HL-60/S4 treated with retinoic acid at 250 ng/mL for 4 days and 3 days (cell line): ENCODE data around the gene TAF10.

Experiments
- in situ Hi-C: fragments of 300-500 bp; cut with MboI; formaldehyde crosslinking; loops from 2 replicates; pipeline ENCODE4 v1.7.0; 2022; ENCODE audit warnings: low sequenced_read_pairs

Gene TAF10

DNA sequence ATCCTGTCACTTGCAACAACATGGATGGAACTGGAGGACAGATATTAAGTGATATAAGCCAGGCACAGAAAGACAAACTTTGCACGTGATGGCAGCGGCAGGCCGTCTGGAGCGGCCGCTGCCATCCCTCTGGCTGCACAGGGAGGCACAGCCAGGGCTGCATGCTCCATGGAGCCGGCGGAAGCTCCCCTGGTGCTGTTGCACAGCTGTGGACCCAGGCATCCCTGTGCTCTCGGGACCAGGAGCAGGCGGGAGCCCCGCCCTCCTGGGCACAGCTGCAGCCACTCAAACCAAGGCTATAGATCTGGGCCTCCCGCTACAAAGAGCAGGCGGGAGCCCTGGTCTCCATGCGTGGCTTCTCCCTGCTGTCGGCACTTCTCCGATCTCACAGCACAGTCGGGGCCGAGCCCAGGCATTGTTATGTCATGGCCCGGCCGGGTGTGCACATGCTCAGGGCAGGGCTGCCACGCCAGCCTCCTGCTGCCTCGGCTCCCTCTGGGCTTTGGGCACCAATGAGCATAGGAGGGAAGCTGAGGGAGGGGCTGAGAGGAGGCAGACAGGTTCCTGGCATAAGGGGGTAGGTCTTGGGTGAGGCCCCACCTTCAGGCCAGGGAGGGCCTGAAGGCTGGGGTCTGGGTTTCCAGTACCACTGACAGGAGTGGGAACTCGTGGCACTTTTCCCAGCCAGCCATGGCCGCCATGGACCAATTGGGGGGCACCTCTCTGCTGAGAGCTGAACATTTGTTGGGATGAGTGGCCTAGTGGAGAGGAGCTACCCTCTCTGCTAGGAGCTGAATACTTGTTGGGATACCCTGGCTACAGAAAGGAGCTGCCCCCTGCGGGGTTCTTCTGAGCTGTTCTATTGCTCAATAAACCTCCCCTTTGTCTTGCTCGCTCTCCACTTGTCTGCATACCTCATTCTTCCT, 25.3 kb downstream of the TAF10 start:
- in situ Hi-C loops = no loop called here

DNA sequence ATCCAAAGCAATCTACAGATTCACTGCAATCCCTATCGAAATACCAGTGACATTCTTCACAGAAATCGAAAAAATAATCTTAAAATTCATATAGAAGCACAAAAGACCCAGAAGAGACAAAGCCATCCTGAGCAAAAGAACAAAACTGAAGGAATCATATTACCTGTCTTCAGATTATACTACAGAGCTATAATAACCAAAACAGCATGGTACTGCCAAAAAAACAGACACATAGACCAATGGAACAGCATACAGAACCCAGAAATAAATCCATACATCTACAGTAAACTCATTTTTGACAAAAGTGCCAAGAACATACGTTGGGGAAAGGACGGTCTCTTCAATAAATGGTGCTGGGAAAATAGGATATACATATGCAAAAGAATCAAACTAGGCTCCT, 27.5 kb downstream of the TAF10 start:
- in situ Hi-C loops = no loop called here

DNA sequence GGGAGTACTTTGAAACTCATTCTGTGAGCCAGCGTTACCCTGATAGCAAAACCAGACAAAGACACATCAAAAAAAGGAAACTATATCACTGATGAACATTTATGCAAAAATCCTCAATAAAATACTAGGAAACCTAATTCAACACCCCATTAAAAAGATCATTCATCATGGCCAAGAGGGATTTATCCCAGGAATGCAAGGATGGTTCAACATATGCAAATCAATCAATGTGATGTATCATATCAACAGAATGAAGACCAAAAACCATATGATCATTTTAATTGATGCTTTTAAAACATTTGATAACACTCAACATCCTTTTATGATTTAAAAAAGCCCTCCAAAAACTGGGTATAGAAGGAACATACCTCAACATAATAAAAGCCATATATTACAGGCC, 28.4 kb downstream of the TAF10 start:
- in situ Hi-C loops = no loop called here

DNA sequence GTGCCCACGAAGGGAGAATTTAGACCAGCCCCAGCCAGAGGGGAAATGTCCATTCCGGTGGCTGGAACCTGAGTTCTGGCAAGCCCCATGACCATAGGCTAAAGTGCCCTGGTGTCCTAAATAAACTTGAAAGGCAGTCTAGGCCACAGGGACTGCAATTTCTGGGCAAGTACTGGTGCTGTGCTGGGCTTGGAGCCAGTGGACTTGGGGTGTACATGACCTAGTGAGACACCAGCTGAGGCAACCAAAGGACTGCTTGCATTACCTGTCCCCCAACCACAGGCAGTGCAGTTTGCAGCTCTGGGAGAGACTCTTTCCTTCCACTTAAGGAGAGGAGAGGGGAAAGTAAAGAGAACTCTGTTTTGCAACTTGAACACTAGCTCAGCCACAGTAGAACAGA, 32.3 kb downstream of the TAF10 start:
- in situ Hi-C loops = no loop called here

DNA sequence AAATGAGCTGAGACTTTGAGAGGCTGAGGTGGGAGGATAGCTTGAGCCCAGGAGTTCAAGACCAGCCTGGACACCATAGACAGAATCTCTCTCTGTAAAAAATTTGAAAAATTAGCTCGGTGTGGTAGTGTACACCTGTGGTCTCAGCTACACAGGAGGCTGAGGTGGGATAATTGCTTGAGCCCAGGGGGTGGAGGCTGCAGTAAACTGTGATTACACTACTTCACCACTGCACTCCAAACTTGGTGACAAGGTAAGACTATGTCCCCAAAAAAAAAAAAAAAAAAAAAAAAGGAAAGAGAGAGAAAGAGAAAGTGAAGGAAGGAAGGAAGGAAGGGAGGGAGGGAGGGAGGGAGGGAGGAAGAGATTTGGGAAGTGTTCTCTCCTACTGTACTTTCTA, 33.9 kb downstream of the TAF10 start:
- in situ Hi-C loops = no loop called here

DNA sequence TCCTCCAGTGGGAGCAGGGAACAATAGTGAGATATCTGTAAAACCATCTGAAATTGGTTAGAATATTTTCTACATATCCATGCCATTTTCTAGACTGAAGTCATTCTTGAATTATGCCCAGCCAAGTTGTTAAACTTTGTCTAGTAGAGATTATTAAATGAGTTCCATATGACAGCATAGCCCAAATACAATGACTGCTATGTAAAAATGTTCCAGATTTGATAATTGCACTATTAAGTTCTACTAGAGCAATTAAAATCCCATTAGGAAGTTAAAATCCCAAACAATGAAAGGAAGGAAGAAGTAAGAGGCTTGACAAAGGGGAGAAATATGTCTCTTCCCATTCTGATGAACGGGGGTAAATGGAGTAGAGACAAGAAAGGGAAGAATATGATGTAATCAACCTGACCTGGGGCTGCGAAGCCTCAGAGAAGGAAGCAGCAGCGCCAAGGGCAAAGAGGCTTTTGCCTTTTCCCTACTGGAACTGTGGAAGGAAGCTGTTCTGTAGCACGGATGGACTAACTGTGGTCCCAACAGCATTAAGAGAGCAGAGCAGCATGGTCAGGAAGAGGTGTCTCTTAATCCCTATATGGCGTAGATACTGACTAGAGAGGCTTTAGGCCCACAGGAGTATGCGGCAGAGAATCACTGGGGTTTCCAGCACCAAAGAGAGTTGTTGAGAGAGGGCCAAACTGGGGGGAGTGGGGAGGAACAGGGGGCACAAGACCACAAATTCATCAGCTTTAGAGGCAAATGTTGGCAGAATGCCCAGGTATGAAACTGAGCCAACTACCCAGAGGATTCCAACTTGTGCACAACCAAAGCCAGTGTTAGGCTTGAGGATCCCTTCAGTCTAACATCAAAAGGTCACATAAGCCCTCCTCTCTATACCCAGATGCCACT, 35.3 kb downstream of the TAF10 start:
- in situ Hi-C loops = no loop called here

DNA sequence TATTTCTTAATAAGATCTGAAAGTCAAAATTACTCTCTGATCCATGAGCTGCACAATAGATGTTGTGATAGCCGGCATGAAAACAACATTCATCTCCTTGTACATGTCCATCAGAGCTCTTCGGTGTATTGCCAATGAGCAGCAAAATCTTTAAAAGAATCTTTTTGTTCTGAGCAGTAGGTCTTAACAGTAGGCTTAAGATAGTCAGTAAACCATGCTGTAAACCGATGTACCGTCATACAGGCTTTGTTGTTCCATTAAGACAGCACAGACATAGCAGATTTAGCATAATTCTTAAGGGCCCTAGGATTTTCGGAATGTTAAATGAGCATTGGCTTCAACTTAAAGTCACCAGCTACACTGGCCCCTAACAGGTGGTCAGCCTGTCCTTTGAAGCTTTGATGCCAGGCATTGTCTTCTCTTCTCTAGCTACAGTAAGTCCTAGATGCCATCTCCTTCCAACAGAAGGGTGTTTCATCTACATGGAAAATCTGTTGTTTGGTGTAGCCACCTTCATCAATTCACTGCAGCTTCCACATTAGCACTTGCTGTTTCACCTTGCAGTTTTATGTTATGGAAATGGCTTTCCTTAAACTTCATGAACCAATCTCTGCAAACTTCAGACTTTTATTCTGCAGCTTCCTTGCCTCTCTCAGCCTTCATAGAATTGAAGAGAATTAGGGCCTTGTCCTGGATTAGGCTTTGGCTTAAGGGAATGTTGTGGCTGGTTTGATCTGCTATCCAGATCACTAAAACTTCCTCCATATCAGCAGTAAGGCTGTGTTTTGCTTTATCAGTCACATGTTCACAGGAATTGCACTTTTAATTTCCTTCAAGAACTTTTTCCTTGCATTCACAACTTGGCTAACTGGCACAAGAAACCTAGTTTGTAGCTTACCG, 37.0 kb downstream of the TAF10 start:
- in situ Hi-C loops = no loop called here

DNA sequence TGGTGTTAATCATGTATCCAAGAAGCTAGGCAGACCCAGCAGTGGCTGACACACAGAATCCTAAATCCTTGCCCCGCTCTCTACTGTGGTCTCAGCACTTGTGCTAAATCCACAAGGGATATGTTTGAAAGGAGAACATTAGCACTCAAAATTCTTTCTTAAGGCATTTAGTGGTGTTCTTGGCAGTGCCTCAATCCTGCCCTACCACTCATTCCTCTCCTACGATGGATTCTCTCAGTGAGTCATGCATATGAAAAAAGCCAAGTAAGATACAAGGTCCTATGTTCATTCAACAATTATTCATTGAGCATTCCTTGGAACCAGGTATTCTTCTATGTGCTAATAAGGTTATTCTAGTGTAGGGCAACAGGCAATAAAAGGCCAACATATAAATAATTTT, 39.8 kb downstream of the TAF10 start:
- in situ Hi-C loops = no loop called here

DNA sequence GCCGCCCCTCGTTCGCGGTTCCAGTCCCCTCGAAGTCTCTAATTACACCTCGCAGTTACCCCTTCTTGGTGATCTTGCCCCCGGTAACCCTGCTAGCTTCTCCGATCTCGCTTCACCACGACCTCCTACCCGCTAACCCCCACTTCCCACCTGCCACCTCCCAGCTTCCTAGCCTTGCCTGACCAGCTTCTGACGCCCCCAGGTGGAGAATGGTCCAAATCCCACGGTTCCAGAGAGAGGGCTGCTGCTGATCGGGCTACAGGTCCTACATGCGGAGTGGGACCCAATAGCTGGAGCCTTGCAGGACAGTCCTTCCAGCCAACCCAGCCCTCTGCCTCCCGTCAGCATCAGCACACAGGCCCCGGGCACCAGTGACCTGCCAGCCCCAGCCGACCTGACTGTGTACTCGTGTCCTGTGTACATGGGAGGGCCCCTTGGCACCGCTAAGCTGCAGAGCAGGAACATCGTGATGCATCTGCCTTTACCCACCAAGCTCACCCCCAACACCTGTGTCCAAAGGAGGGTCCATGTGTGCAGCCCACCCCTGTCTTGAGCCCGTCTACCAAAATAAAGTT, 40.5 kb downstream of the TAF10 start:
- in situ Hi-C loops = no loop called here

DNA sequence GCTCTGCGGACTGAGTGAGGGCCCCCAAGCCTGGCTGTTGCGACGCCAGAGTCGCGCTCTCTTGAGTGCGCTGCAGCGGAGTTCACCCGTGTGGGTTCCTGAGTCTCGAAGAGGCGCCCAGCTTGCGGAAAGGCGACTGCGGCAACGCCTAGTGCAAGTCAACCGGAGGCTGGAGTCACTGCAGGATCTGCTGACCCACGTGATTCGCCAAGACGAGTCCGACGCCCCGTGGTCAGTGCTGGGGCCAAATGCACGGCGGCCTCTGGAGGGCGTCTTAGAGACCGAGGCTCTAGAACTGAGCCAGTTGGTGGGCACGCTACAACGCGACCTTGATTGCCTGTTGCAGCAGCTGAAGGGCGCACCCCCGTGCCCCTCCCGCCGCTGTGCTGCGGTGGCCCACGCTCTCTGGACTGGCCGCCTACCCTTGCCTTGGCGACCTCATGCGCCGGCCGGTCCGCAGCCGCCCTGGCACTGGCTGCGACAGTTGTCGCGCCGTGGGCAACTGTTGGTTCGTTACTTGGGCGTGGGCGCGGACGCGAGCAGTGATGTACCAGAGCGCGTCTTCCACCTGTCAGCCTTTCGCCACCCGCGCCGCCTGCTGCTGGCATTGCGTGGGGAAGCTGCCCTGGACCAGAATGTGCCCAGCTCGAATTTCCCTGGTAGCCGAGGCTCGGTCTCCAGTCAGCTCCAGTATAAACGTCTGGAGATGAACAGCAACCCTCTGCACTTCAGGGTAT, 41.2 kb downstream of the TAF10 start:
- in situ Hi-C loops = no loop called here

DNA sequence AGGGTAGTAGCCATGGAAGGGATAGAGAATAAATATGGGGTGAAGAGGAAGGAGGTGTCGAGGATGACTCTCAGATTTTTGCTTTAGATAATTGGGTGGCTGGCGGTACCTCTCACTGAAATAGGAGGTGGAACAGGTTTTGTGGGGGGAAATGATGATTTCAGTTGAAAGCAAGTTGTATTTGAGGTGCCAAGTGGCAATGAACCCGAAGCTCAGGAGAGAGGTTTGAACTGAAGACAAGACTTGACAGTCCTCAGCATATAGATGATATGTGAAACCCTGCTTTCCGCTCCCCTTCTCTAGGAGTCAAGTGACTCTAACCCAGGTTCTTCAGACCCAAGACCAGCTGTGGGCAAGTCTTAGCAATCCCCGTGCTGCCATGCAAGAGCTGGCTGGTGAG, 42.3 kb downstream of the TAF10 start:
- in situ Hi-C loops = no loop called here

DNA sequence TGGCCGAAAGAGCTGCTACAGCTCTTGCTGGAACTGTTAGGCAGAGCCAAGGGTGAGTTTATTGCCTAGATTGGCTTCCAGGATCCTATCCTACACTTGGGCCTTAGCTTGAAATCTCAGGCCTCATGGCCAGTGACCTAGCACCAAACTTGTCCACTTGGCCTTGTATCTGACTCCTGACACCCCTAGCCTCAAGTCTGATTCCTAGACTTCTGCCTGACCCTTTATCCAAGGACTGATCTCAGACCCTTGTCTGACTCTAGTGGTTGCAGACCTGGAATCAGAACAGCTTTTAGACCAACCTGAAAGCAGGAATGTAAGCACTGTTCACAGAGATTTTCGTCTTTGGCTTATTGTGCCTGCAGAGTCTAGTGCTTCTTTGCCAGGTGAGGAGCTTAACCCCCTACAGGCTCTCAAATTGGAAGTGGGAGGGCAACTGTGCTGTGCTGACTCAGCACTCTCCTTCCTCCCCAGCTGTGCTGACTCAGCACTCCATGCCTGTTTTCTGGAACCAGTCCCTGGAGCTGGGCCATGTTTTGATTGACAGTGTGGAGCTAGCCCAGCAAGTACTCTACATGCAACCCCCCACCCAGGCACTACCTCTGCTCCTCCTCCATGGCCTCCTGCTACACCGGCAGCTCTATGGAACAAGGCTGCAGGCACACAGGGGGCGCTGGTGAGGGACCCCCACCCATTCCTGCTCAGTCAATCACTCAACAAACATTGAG, 43.7 kb downstream of the TAF10 start:
- in situ Hi-C loops = no loop called here

DNA sequence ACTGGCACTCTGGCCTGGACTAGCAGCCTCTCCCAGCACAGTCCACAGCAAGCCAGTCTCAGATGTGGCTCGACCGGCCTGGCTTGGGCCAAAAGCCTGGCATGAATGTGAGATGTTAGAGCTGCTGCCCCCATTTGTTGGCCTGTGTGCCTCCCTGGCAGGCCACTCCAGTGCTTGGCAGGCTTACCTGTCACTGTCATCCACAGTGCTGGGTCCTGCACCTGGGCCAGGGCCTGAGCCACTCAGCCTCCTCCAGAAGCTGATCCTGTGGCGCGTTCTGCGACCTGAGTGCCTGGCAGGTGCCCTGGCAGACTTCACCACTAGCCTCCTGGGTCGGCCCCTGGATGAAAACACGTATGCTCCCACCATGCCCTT, 44.7 kb downstream of the TAF10 start:
- in situ Hi-C loops = no loop called here

DNA sequence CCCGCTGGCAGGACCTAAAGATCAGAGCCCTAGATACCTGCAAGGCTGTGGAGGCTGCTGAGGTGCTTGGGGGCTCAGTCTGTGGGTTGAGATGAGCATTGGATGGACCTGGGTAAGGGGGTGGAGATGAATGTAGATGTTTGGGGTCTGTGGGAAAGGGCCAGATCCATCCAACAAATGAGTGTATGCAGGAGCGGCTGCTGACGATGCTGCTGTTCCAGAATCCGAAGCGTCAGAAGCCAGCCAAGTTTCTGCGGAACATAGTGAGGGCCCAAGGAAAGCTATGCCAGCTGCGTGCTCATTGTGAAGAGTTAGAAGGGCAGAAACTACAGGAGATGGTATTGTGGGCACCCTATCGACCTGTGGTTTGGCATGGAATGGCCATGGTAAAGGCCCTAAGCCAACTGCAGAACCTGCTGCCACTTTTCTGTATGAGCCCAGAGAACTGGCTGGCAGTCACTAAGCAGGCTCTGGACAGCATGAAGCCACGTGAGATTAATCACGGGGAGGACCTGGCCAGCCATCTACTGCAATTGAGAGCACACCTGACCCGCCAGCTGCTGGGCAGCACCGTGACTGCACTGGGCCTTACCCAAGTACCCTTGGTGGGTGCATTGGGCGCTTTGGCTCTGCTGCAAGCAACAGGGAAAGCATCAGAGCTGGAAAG, 45.2 kb downstream of the TAF10 start:
- in situ Hi-C loops = no loop called here

DNA sequence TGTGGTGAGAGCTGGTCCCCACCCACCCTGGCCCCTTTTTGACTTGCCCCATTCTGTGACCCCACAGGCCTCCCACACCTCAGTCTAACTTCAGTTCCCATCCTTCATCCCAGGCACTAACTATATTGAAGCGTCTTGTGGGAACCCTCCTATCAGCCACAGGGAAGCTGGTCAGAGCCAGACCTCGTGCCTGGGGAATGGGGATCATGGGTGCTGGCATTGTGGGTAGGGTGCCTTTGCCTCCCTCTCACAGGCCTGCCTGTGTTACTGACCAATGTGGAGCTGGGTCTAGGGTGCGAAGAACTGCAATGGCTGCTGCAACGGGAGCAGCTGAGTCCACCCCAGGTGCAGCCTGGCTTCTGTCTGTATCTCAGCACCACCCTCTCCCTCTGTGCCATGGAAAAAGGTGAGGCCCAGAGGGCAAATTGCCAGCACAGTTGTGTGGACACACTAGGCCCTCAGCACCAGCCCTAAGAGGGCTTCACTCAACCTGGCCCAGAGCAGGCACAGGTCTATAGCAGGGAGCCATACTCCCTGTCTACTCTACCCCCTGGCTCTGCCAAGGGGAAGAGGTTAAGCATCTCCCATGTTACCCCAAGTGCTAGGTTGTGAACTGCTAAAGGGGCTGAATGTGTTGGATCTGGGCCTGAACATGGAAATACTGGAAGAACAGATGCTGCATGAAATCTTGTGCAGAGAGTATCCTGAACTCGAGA, 45.9 kb downstream of the TAF10 start:
- in situ Hi-C loops = no loop called here

DNA sequence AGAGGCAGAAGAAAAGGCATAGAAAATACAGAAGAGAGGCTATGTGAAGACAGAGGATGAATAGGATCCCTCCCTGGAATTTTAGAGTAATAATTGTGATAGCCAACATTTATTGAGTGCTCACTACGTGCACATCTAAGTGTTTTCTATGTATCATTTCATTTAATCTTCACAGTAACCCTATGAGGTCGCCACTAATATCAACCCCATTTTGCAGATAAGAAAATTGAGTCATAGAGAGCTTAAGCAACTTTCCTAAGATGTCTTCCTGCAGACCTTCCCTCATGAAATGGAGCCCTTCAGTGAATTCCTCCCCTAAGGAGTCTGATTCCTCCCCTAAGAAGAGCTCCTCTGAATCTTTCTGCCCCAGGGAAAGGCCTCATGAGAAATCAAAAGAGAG, 46.7 kb downstream of the TAF10 start:
- in situ Hi-C loops = no loop called here

DNA sequence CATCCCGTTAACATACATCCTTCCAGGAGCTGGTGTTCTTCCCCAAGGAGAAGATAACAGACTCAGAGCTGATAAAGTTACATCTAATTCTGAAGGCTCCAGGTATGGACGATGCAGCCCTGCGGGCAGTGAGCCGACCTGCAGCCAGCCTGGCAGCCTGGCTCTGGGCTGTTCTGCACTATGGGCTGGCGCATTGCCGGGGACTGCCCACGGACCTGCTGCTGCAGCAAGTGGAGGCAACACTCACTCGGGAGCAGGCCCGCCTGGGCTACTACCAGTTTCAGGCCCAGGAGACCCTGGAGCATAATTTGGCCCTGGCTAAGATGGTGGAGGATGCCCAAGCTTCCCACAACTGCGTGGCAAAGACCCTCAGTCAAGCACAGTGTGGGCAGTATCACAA, 48.3 kb downstream of the TAF10 start:
- in situ Hi-C loops = no loop called here

DNA sequence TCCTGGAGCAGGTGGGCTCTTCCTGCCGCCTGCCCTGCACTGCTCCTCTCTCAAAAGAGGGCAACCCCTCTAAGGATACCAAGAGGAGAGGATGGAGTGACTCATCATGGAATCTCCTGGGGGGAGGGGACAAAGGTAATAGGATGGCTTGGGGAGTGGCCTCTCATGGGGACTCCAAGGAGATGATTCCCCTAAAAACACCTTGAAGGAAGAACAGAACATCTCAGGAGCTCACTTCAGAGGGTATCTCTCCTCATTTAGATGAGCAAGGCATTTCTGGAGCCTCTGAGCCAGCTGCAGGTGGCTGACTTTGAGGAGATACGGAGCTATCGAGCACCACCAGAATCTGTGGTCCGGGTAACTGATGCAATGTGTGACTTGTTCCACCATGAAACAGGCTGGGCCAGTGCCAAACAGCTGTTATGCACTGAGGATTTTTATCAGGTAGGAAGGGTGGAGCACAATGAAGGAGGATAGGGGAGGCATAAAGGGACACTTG, 48.8 kb downstream of the TAF10 start:
- in situ Hi-C loops = no loop called here
